ENCODE data around the gene CTH. TPM values are rescaled to one million over a fixed set of nuclear protein-coding genes. Genes with fewer than 3 reads are reported as not detected.

CTH gene
- total RNA-seq, 1 experiment from 2014 or later = 14.7 TPM

DNA sequence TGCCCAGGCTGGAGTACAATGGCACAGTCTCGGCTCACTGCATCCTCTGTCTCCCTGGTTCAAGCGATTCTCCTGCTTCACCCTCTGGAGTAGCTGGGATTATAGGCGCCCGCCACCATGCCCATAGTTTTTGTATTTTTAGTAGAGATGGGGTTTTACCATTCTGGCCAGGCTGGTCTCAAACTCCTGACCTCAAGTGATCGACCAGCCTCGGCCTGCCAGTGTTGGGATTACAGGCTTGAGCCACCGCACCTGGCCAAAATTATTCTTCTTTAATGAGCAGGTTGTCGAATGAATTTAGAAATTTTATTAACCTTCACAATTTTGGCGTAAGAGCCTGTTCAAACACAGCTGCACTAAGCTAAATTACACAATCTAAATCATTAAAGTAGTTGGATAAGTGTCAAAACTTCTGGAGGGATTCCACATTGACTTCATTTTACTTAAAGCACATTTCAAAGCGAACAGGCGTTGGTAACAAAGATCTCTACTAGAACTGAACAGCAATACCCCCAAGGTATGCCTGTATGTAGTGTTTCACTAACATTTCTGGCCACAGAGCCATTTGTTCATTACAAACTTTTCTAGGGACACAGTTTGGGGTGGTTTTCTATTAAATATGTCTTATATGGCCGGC is 5.2 kb upstream of the CTH start:
- RAD21 ChIA-PET (ENCODE audit: low non-redundant PET in 1 of 2, low total read pairs in 2 of 2, uncharacterized antibody in 2 of 2, unreplicated experiment in 2 of 2) = no interaction called here

More for the DNA sequence above, 5.2 kb upstream of the CTH start:
- ChIA-PET POLR2A (no interaction called here), CTCF (no interaction called here)
- ATAC-seq (no peak), DNase-seq (ENCODE audit: low read depth, low spot score) (no peak)
- no peak overlapping the region for H3K4me3 ChIP-seq (replicated peaks in 1 of 2; ENCODE audit: low read depth in 1 of 2, low read length in 2 of 2)
- no peak overlapping the region for H2AFZ ChIP-seq (ENCODE audit: low read depth, low read length, poor library complexity, severe bottlenecking)
- no peaks in the 10 kb centered on the region for H4K20me1 ChIP-seq (ENCODE audit: insufficient read depth)
- no peaks in the 10 kb centered on the region for H3K27me3 ChIP-seq (ENCODE audit: insufficient read depth, low read length)
- no peaks in the 10 kb centered on the region for H3K9me2 ChIP-seq (ENCODE audit: insufficient read depth)
- intact Hi-C loops (cut with micrococcal nuclease) = no loop called here
- H3K9me3 ChIP-seq (ENCODE audit: control insufficient read depth in 1 of 2, insufficient read depth in 1 of 2, low read depth in 1 of 2, low read length in 2 of 2) = no peaks in the 10 kb centered on the region
- no peaks in the 10 kb centered on the region for H3K79me2 ChIP-seq (ENCODE audit: insufficient read depth, low read length)
- H3K4me2 ChIP-seq (ENCODE audit: low read length) = no peak overlapping the region
- peaks cover 6 to 8% of the 10 kb centered on the region in 2 experiments for H3K4me1 ChIP-seq (ENCODE audit: control insufficient read depth in 1 of 2, insufficient read depth in 2 of 2, low read length in 2 of 2)
- no peak overlapping the region for H3K27ac ChIP-seq (ENCODE audit: low read depth, low read length)
- no peaks in the 10 kb centered on the region for H3K36me3 ChIP-seq (ENCODE audit: control insufficient read depth in 1 of 2, insufficient read depth in 2 of 2, low read length in 2 of 2)
- H3K9ac ChIP-seq (ENCODE audit: low read length) = no peak overlapping the region
- TF ChIP-seq EZH2phosphoT487 (IDR thresholded peaks at IDR 0.05; ENCODE audit: borderline replicate concordance) (no peak), FOSL1 (IDR thresholded peaks at IDR 0.05; ENCODE audit: low read depth) (no peak), SP1 (IDR thresholded peaks at IDR 0.05; ENCODE audit: low read depth) (no peak), JUND (IDR thresholded peaks at IDR 0.05) (no peak), TCF7L2 (IDR thresholded peaks at IDR 0.05; ENCODE audit: borderline replicate concordance, extremely low read depth, insufficient read depth, insufficient read length) (no peak), ZBTB33 (IDR thresholded peaks at IDR 0.05; ENCODE audit: extremely low read depth, insufficient replicate concordance, low read length) (no peak)
- TF ChIP-seq, protein P1, sequence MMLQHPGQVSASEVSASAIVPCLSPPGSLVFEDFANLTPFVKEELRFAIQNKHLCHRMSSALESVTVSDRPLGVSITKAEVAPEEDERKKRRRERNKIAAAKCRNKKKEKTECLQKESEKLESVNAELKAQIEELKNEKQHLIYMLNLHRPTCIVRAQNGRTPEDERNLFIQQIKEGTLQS (IDR thresholded peaks at IDR 0.05) = no peak
- BruUV-seq (replicated peaks) = no TSS peak
